GM12801 (cell line): ENCODE data around the gene GEMIN4.

ENCODE experiments used
- CTCF ChIP-seq: IDR thresholded peaks from one replicate; pipeline ENCODE4 v1.5.1; 2011; ENCODE audit warnings: control low read depth; ENCODE audit not compliant: insufficient read length; ENCODE audit errors: extremely low read depth

The GEMIN4 gene

DNA sequence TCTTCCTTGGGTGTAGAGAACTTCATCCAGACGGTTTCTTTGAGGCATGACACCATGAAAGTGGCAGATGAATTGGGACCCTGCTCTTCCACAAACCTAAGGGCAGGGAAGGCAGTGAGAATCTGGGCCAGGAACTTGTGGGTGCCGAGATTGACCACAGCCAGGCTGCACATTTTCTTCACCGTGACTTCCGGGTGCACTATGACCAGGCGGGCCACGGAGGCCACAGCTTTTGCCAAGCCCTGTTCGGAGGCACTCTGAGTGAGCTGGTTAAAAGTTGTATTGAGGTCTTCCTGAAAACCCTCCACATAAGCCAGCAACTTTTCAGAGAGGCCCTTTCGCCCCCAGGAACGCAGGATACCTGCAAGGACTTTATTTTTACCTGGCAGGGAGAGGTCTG lies 5.9 kb downstream of the GEMIN4 start:
- no peak for TF ChIP-seq CTCF

- no peak for TF ChIP-seq CTCF
Measured at GRCh38 chr17:745406-745805, 6.7 kb downstream of the GEMIN4 start.

GRCh38 chr17:744937-745336 lies 7.1 kb downstream of the GEMIN4 start:
- no peak for TF ChIP-seq CTCF

GRCh38 chr17:743139-743538 lies 8.9 kb downstream of the GEMIN4 start:
- no peak for TF ChIP-seq CTCF

- TF ChIP-seq CTCF = no peak
Measured at GRCh38 chr17:742147-742793, 9.8 kb downstream of the GEMIN4 start.

DNA sequence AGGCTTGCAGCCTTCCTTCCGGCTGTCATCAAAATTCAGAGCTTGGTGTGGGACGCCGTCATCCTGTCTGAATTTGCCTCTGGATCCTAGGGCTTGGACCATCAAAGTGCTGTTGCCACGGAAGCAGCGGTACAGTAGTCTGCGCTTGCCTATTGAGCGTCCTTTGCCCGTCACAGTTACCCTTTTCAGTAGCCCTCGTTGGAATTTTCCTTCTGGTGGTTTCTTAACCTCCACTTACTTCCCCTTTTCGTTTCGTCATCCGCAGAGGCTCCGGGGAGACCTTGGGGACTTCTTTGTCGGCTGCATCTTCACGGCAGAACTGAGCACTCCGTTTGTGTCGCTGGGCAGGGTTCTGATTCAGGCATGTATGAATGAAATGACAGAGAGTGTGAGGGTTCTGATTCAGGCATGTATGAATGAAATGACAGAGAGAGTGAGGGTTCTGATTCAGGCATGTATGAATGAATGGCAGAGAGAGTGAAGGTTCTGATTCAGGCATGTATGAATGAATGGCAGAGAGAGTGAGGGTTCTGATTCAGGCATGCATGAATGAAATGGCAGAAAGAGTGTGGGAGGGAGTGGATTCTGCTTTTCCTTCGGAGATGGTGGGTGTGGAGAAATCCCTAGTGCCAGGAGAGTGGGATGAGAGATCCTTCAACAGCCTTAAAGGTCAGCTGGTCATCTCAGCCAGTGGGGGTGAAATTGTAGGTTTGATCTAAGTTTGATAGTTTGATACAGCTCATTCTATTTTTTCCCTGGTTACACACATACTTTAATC lies 11.6 kb downstream of the GEMIN4 start:
- TF ChIP-seq CTCF = no peak

DNA sequence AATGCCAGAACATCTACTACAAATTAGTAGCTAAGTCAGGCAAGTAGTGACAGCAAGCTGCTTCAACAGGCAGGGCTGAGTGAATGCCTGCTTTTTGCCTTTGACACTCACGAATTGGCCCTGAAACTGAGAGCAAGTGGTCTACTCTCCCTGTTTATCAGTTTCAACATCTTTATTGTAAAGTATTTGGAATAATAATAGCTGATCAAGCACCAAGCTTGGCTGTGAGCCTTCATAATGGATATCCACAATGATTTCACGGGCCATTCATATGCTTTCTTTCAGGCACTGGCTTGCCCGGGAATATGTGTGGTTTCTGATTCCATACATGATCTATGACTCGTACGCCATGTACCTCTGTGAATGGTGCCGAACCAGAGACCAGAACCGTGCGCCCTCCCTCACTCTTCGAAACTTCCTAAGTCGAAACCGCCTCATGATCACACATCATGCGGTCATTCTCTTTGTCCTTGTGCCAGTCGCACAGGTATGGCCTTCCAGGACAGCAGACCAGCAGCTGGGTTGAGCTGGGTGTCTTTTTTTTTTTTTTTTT lies 14.4 kb downstream of the GEMIN4 start:
- no peak for TF ChIP-seq CTCF
